OCI-LY3 (cell line): ENCODE measurements around the gene RNF112.

Experiments used
- CTCF ChIP-seq: fragments of 200-600, 300-600 bp; sonication (generic); IDR thresholded peaks from 2 replicates; pipeline ENCODE4 v1.5.1; 2014; ENCODE audit warnings: antibody characterized with exemption, low read length, low read depth
- EZH2phosphoT487 ChIP-seq: fragments of 200-600 bp; shearing (Covaris generic); IDR thresholded peaks from 2 replicates; pipeline ENCODE4 v1.6.1; 2018; ENCODE audit warnings: antibody characterized with exemption, mixed run types, low read depth

- no peak for TF ChIP-seq CTCF
- no peak for TF ChIP-seq EZH2phosphoT487
Measured at GRCh38 chr17:19453296-19453695, 42.3 kb downstream of the RNF112 start.
